K562 (cell line): ENCODE data around the gene ZNF45. TPM values are rescaled to one million over a fixed set of nuclear protein-coding genes. Genes with fewer than 3 reads are reported as not detected.

Experiments
- CREM ChIP-seq: IDR thresholded peaks from 2 replicates; pipeline ENCODE4 v1.6.1; 2014; ENCODE audit warnings: antibody characterized with exemption, low read depth
- CXXC5 ChIP-seq: fragments of 250-450 bp; sonication (Bioruptor Pico); IDR thresholded peaks from 2 replicates; pipeline ENCODE4 v1.8.0; 2022; ENCODE audit warnings: inconsistent platforms, mild to moderate bottlenecking, moderate library complexity
- GABPB1 ChIP-seq: sonication (generic); formaldehyde crosslinking; IDR thresholded peaks from 2 replicates; pipeline ENCODE4 v1.8.0; 2022; ENCODE audit warnings: mild to moderate bottlenecking, missing genetic modification reagents
- MEF2A ChIP-seq: IDR thresholded peaks from 2 replicates; pipeline ENCODE4 v1.6.1; 2011; ENCODE audit warnings: low read depth, mild to moderate bottlenecking, low read length, moderate library complexity; ENCODE audit not compliant: control insufficient read depth
- NELFE ChIP-seq: IDR thresholded peaks from 2 replicates; pipeline ENCODE4 v1.6.1; 2011; ENCODE audit warnings: mild to moderate bottlenecking; ENCODE audit not compliant: insufficient read depth, insufficient read length
- ZNF143 ChIP-seq: sonication (generic); formaldehyde crosslinking; IDR thresholded peaks from 2 replicates; pipeline ENCODE4 v1.9.0; 2022; ENCODE audit warnings: mild to moderate bottlenecking, missing genetic modification reagents
- ZNF175 ChIP-seq: fragments of 200-800 bp; sonication (Bioruptor generic); IDR thresholded peaks from 2 replicates; pipeline ENCODE4 v1.6.1; 2016; ENCODE audit warnings: low read depth, mild to moderate bottlenecking, missing genetic modification characterization, missing compliant biosample characterization
- ZNF644 ChIP-seq: fragments of 200-800 bp; sonication (Bioruptor generic); IDR thresholded peaks from 2 replicates; pipeline ENCODE4 v1.6.1; 2016; ENCODE audit warnings: low read depth, missing genetic modification characterization, missing compliant biosample characterization
- ZNF766 ChIP-seq: fragments of 200-800 bp; sonication (Bioruptor generic); conservative IDR thresholded peaks from 2 replicates; pipeline ENCODE4 v1.6.1; 2016; ENCODE audit warnings: missing genetic modification characterization, missing compliant biosample characterization
- polyA plus RNA-seq, 8 experiments: library from polyadenylated mRNA; depleted of rRNA in 4 of 8; stranded (reverse) in 5 of 8; unstranded in 3 of 8; fragments of >200 nt; fragmentation: Nextera tagmentation in 2 of 8; fragmentation: Illumina TruSeq in 1 of 8; extraction: Ambion mirVana in 2 of 8; extraction: Trizol in 1 of 8; gene quantifications; 2 replicates each; pipeline versions ENCODE4 v1.2.1 to v1.2.3, GENCODE V29; 2011 to 2014; ENCODE audit warnings: inconsistent platforms in 1 of 8, missing spikeins in 1 of 8
- total RNA-seq, 7 experiments: library from RNA; depleted of rRNA in 6 of 7; stranded (reverse); fragments of >200 nt in 6 of 7; fragmentation: Illumina TruSeq in 2 of 7; extraction: Trizol in 2 of 7; gene quantifications; 2 replicates each; pipeline versions ENCODE4 v1.2.1 to v1.2.3, GENCODE V29; 2011 to 2021; ENCODE audit warnings: low replicate concordance in 1 of 7
- TF ChIP-seq, protein P1 (sequence below): fragments of 450-650 bp; IDR thresholded peaks from 2 replicates; pipeline ENCODE4 v1.6.1; 2018; ENCODE audit not compliant: partially characterized antibody
- TF ChIP-seq, protein P2 (sequence below), 2 experiments: fragments of 450-650 bp; IDR thresholded peaks; 2 replicates each; pipeline ENCODE4 v1.6.1; 2018; ENCODE audit warnings: mild to moderate bottlenecking in 2 of 2, low read depth in 1 of 2; ENCODE audit not compliant: partially characterized antibody in 2 of 2

Gene ZNF45
- total and polyA plus RNA-seq, 9 of the 15 experiments (the other 6 are each of a cell fraction or from before 2014, with no cell fraction given), result 2.6 to 10.6 (median 9.4) TPM

DNA sequence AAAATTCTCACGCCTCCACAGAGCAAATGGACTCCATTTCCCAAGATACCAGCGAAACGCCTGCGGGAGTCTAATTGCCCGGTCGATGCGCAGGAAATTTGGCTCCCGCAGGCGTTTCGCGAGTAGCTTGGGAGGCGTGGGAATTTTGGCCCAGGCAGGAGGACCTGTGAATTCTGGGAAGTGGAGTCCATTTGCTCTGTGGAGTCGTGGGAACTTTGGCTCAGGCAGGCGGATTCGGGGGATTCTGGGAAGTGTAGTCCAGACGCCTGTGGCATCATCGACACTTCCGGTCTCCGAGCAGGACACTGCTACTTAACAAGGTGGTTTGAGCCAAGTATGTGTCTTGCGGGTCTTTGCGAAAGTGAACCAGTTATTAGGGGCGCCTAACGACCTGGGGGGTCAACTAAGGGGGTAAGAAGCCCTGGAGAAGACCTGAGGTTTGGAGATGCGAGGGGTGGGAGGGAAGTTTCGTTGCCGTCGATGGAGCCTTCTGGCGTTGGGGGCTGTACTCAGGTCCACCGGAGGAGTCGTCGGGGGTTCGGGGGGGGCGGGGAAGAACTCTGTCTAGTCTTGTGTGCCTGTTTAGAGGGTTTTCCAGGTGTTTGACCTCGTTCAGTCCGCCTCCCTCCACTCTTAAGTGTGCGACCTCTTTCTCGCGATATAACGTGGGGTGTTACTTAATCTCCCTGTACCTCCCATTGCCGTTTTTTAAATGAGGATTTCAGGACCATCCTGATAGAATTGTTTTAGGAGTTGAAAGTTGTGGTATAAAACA lies 49.0 kb upstream of the ZNF45 start, which contains the start of gene ZNF155 (continued):
- TF ChIP-seq, protein P1, sequence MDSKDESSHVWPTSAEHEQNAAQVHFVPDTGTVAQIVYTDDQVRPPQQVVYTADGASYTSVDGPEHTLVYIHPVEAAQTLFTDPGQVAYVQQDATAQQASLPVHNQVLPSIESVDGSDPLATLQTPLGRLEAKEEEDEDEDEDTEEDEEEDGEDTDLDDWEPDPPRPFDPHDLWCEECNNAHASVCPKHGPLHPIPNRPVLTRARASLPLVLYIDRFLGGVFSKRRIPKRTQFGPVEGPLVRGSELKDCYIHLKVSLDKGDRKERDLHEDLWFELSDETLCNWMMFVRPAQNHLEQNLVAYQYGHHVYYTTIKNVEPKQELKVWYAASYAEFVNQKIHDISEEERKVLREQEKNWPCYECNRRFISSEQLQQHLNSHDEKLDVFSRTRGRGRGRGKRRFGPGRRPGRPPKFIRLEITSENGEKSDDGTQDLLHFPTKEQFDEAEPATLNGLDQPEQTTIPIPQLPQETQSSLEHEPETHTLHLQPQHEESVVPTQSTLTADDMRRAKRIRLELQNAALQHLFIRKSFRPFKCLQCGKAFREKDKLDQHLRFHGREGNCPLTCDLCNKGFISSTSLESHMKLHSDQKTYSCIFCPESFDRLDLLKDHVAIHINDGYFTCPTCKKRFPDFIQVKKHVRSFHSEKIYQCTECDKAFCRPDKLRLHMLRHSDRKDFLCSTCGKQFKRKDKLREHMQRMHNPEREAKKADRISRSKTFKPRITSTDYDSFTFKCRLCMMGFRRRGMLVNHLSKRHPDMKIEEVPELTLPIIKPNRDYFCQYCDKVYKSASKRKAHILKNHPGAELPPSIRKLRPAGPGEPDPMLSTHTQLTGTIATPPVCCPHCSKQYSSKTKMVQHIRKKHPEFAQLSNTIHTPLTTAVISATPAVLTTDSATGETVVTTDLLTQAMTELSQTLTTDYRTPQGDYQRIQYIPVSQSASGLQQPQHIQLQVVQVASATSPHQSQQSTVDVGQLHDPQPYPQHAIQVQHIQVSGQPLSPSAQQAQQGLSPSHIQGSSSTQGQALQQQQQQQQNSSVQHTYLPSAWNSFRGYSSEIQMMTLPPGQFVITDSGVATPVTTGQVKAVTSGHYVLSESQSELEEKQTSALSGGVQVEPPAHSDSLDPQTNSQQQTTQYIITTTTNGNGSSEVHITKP, result peak; percentile 12
- TF ChIP-seq CXXC5 (CRISPR knock-in tag), result peak; percentile 77
- TF ChIP-seq ZNF175, result 0 out of 2 replicates have a peak, but pooled peaks have one; percentile 38
- TF ChIP-seq, protein P2, sequence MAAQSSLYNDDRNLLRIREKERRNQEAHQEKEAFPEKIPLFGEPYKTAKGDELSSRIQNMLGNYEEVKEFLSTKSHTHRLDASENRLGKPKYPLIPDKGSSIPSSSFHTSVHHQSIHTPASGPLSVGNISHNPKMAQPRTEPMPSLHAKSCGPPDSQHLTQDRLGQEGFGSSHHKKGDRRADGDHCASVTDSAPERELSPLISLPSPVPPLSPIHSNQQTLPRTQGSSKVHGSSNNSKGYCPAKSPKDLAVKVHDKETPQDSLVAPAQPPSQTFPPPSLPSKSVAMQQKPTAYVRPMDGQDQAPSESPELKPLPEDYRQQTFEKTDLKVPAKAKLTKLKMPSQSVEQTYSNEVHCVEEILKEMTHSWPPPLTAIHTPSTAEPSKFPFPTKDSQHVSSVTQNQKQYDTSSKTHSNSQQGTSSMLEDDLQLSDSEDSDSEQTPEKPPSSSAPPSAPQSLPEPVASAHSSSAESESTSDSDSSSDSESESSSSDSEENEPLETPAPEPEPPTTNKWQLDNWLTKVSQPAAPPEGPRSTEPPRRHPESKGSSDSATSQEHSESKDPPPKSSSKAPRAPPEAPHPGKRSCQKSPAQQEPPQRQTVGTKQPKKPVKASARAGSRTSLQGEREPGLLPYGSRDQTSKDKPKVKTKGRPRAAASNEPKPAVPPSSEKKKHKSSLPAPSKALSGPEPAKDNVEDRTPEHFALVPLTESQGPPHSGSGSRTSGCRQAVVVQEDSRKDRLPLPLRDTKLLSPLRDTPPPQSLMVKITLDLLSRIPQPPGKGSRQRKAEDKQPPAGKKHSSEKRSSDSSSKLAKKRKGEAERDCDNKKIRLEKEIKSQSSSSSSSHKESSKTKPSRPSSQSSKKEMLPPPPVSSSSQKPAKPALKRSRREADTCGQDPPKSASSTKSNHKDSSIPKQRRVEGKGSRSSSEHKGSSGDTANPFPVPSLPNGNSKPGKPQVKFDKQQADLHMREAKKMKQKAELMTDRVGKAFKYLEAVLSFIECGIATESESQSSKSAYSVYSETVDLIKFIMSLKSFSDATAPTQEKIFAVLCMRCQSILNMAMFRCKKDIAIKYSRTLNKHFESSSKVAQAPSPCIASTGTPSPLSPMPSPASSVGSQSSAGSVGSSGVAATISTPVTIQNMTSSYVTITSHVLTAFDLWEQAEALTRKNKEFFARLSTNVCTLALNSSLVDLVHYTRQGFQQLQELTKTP (IDR thresholded peaks at IDR 0.05; ENCODE audit: low read depth in 1 of 2, partially characterized antibody in 2 of 2), result peak in 1 of 2 experiments; percentile 95
- peak; percentile 67; the same call in 1 of the 2 replicates for TF ChIP-seq ZNF766 (CRISPR knock-in tag)
- TF ChIP-seq CREM, result peak; percentile 60
- TF ChIP-seq MEF2A, result no peak
- no peak for TF ChIP-seq ZNF644 (tag)
- TF ChIP-seq ZNF143, result peak; percentile 79
- TF ChIP-seq GABPB1, result peak; percentile 71; the same call in 1 of the 2 replicates
- TF ChIP-seq NELFE, result no peak
